Cardiac muscle cell (in vitro differentiated cells and primary cell): ENCODE measurements around the gene FLCN. TPM values are rescaled to one million over a fixed set of nuclear protein-coding genes. Genes with fewer than 3 reads are reported as not detected.

Source experiments
- DNase-seq, 2 donors: peaks; one replicate each; pipeline versions ENCODE4 v3.0.0 to v3.0.0-alpha.2; 2010 to 2017; ENCODE audit warnings: low read depth in 1 of 2, low spot score in 1 of 2
- H3K27ac ChIP-seq: fragments of 200-600 bp; sonication (generic); 2 replicates; pipeline ENCODE4 v1.5.1; 2016
- H3K27me3 ChIP-seq: fragments of 200-600 bp; sonication (generic); 2 replicates; pipeline ENCODE4 v1.6.0; 2016; ENCODE audit warnings: control low read depth
- H3K36me3 ChIP-seq: fragments of 200-600 bp; sonication (generic); 2 replicates; pipeline ENCODE4 v1.5.1; 2016; ENCODE audit warnings: control low read depth
- H3K4me1 ChIP-seq: fragments of 200-600 bp; sonication (generic); 2 replicates; pipeline ENCODE4 v1.8.1; 2017; ENCODE audit warnings: low read depth, mild to moderate bottlenecking, mixed run types
- H3K4me3 ChIP-seq: fragments of 200-600 bp; sonication (generic); 2 replicates; pipeline ENCODE4 v1.5.1; 2016; ENCODE audit warnings: mild to moderate bottlenecking
- H3K9me3 ChIP-seq: fragments of 200-600 bp; sonication (generic); 2 replicates; pipeline ENCODE4 v1.5.1; 2017; ENCODE audit warnings: low read depth, mild to moderate bottlenecking, control low read depth
- polyA plus RNA-seq: library from polyadenylated mRNA; unstranded; fragments of >200 nt; fragmentation: Nextera tagmentation; extraction: Ambion mirVana; gene quantifications from 2 replicates; pipeline ENCODE4 v1.2.1, GENCODE V29; 2016
- total RNA-seq: library from RNA; depleted of rRNA; stranded (reverse); fragments of >200 nt; gene quantifications from 2 replicates; pipeline ENCODE4 v1.2.3, GENCODE V29; 2016
- TF ChIP-seq, protein P1 (sequence below): IDR thresholded peaks from 2 replicates; pipeline ENCODE4 v1.5.1; 2012; ENCODE audit warnings: low read depth, mild to moderate bottlenecking, low read length

Gene FLCN
- total and polyA plus RNA-seq, 2 experiments from 2014 or later: 12.8 to 34.2 TPM

GRCh38 chr17:17181666-17182597 lies 55.0 kb downstream of the FLCN start:
- Histone ChIP-seq H3K27ac (peak overlapping the region; percentile 35), H3K4me1 (peaks cover 36% of the 10 kb centered on the region), H3K4me3 (no peak overlapping the region), H3K36me3 (peaks cover 24% of the 10 kb centered on the region), H3K9me3 (no peaks in the 10 kb centered on the region), H3K27me3 (no peaks in the 10 kb centered on the region)
- no peak for DNase-seq
- TF ChIP-seq, protein P1, sequence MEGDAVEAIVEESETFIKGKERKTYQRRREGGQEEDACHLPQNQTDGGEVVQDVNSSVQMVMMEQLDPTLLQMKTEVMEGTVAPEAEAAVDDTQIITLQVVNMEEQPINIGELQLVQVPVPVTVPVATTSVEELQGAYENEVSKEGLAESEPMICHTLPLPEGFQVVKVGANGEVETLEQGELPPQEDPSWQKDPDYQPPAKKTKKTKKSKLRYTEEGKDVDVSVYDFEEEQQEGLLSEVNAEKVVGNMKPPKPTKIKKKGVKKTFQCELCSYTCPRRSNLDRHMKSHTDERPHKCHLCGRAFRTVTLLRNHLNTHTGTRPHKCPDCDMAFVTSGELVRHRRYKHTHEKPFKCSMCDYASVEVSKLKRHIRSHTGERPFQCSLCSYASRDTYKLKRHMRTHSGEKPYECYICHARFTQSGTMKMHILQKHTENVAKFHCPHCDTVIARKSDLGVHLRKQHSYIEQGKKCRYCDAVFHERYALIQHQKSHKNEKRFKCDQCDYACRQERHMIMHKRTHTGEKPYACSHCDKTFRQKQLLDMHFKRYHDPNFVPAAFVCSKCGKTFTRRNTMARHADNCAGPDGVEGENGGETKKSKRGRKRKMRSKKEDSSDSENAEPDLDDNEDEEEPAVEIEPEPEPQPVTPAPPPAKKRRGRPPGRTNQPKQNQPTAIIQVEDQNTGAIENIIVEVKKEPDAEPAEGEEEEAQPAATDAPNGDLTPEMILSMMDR: no peak

- no peak for DNase-seq
- H3K36me3 ChIP-seq: peaks cover 34% of the 10 kb centered on the region
- TF ChIP-seq, protein P1: no peak
- H3K27ac ChIP-seq: no peak overlapping the region
- no peak overlapping the region for H3K4me3 ChIP-seq
- no peaks in the 10 kb centered on the region for H3K9me3 ChIP-seq
- H3K27me3 ChIP-seq: no peaks in the 10 kb centered on the region
- peaks cover 26% of the 10 kb centered on the region for H3K4me1 ChIP-seq
Observed at GRCh38 chr17:17180741-17181525, 56.0 kb downstream of the FLCN start.

GRCh38 chr17:17180141-17180603 lies 56.8 kb downstream of the FLCN start:
- Histone ChIP-seq H3K27me3 (no peaks in the 10 kb centered on the region), H3K9me3 (no peaks in the 10 kb centered on the region), H3K4me3 (no peak overlapping the region), H3K36me3 (peaks cover 40% of the 10 kb centered on the region), H3K4me1 (peaks cover 18% of the 10 kb centered on the region), H3K27ac (no peak overlapping the region)
- TF ChIP-seq, protein P1: no peak
- no peak for DNase-seq

- H3K36me3 ChIP-seq: peaks cover 44% of the 10 kb centered on the region
- no peak overlapping the region for H3K27ac ChIP-seq
- H3K9me3 ChIP-seq: no peaks in the 10 kb centered on the region
- no peaks in the 10 kb centered on the region for H3K27me3 ChIP-seq
- TF ChIP-seq, protein P1: no peak
- peaks cover 11% of the 10 kb centered on the region for H3K4me1 ChIP-seq
- no peak for DNase-seq
- H3K4me3 ChIP-seq: no peak overlapping the region
Observed at GRCh38 chr17:17179371-17179827, 57.6 kb downstream of the FLCN start.

GRCh38 chr17:17177176-17177575 lies 59.8 kb downstream of the FLCN start:
- Histone ChIP-seq H3K4me1 (no peaks in the 10 kb centered on the region), H3K27ac (no peak overlapping the region), H3K27me3 (no peaks in the 10 kb centered on the region), H3K36me3 (peaks cover 65% of the 10 kb centered on the region), H3K9me3 (no peaks in the 10 kb centered on the region), H3K4me3 (no peak overlapping the region)
- DNase-seq: no peak
- TF ChIP-seq, protein P1: no peak
